ENCODE data around the gene NAV1.

DNA sequence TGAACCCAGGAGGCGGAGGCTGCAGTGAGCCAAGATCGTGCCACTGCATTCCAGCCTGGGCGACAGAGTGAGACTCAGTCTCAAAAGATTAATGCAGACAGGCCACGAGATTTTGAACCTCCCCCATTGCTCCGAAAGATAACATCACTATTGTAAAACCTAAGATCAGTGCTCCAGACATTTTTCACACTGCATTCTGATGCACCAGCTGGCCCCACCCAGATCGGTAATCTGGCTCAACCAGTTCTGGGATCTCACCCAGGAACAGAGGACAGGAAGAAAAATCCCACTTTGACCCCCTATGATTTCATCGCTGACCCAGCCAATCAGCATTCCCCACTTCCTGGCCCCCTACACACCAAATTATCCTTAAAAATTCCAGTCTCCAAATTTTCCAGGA lies 21.3 kb upstream of the NAV1 start:
- TF ChIP-seq L3MBTL2 (conservative IDR thresholded peaks at IDR 0.05), result no peak
- no peak for TF ChIP-seq FOXK2 (IDR thresholded peaks at IDR 0.05)
- no peak for TF ChIP-seq SP1 (IDR thresholded peaks at IDR 0.05)
- TF ChIP-seq TARDBP (IDR thresholded peaks at IDR 0.05), result no peak
- TF ChIP-seq ZNF384 (IDR thresholded peaks at IDR 0.05), result no peak
- TF ChIP-seq FOXM1 (IDR thresholded peaks at IDR 0.05; ENCODE audit: borderline replicate concordance), result no peak
- TF ChIP-seq BHLHE40 (IDR thresholded peaks at IDR 0.05; ENCODE audit: borderline replicate concordance), result no peak
- no peak for TF ChIP-seq SUZ12 (IDR thresholded peaks at IDR 0.05)
- TF ChIP-seq ARNT (IDR thresholded peaks at IDR 0.05), result no peak
- TF ChIP-seq ELF4 (IDR thresholded peaks at IDR 0.05), result no peak
- no peak for TF ChIP-seq HDGF (IDR thresholded peaks at IDR 0.05; ENCODE audit: borderline replicate concordance)
- no peak for TF ChIP-seq FOXA1 (IDR thresholded peaks at IDR 0.05)
- TF ChIP-seq, protein P1, sequence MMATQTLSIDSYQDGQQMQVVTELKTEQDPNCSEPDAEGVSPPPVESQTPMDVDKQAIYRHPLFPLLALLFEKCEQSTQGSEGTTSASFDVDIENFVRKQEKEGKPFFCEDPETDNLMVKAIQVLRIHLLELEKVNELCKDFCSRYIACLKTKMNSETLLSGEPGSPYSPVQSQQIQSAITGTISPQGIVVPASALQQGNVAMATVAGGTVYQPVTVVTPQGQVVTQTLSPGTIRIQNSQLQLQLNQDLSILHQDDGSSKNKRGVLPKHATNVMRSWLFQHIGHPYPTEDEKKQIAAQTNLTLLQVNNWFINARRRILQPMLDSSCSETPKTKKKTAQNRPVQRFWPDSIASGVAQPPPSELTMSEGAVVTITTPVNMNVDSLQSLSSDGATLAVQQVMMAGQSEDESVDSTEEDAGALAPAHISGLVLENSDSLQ (IDR thresholded peaks at IDR 0.05), result no peak
